ENCODE results near the gene GRIK2. TPM values are rescaled to one million over a fixed set of nuclear protein-coding genes. Genes with fewer than 3 reads are reported as not detected.

Gene GRIK2
- total RNA-seq, 1 donor from 2014 or later, result 2.5 TPM

DNA sequence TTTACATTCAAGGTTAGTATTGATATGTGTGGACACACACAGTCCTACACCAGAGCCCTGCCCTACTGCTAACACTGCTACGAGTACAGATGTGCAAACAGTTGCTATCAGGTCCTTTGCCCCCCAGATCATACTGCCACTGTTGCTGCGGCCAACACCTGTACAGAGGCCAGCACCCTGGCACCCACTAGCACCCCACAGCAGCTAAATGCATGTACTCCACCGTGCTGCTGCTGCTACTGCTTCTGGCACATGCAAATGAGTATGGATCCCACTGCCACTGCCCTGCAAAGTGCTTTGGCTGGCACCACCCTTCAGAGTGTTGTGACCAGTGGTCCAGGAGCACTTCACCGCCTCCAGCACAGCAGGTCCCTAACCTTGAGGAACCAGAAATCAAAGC, 621.9 kb downstream of the GRIK2 start:
- FAIRE-seq, result no peak

GRCh38 chr6:102022281-102022680, 628.8 kb downstream of the GRIK2 start:
- TF ChIP-seq, protein P1, sequence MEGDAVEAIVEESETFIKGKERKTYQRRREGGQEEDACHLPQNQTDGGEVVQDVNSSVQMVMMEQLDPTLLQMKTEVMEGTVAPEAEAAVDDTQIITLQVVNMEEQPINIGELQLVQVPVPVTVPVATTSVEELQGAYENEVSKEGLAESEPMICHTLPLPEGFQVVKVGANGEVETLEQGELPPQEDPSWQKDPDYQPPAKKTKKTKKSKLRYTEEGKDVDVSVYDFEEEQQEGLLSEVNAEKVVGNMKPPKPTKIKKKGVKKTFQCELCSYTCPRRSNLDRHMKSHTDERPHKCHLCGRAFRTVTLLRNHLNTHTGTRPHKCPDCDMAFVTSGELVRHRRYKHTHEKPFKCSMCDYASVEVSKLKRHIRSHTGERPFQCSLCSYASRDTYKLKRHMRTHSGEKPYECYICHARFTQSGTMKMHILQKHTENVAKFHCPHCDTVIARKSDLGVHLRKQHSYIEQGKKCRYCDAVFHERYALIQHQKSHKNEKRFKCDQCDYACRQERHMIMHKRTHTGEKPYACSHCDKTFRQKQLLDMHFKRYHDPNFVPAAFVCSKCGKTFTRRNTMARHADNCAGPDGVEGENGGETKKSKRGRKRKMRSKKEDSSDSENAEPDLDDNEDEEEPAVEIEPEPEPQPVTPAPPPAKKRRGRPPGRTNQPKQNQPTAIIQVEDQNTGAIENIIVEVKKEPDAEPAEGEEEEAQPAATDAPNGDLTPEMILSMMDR (IDR thresholded peaks at IDR 0.05; ENCODE audit: insufficient read depth, low read depth, low read length), result no peak
- TF ChIP-seq EZH2 (IDR thresholded peaks at IDR 0.05; ENCODE audit: insufficient read depth, low read length), result no peak
- no peak overlapping the region for H3K9ac ChIP-seq (ENCODE audit: low read length)
- H3K4me3 ChIP-seq (ENCODE audit: insufficient read depth, low read depth, low read length), result no peak overlapping the region
- H3K4me1 Mint-ChIP-seq (ENCODE audit: low read depth, unreplicated experiment), result no peaks in the 10 kb centered on the region
- no peaks in the 10 kb centered on the region for H3K4me1 ChIP-seq (ENCODE audit: insufficient read depth, low read length)
- no peaks in the 10 kb centered on the region for H3K36me3 ChIP-seq (ENCODE audit: insufficient read depth, low read length)
- H3K27ac ChIP-seq (ENCODE audit: low read depth, low read length), result no peak overlapping the region
- no peaks in the 10 kb centered on the region for H3K27me3 Mint-ChIP-seq (ENCODE audit: low read depth, unreplicated experiment)
- no peak overlapping the region for H2AFZ ChIP-seq (ENCODE audit: low read depth, low read length)
- no peaks in the 10 kb centered on the region for H4K20me1 ChIP-seq (ENCODE audit: insufficient read depth, low read length)
- no peak overlapping the region for H3K27ac Mint-ChIP-seq (ENCODE audit: unreplicated experiment)
- H3K36me3 Mint-ChIP-seq (ENCODE audit: low read depth, unreplicated experiment), result no peaks in the 10 kb centered on the region
- H3K79me2 ChIP-seq (ENCODE audit: insufficient read depth, low read length), result no peaks in the 10 kb centered on the region
- H3K4me3 Mint-ChIP-seq (ENCODE audit: unreplicated experiment), result no peak overlapping the region
- H3K9me3 ChIP-seq (ENCODE audit: insufficient read depth, low read depth, low read length), result peaks cover 1% of the 10 kb centered on the region
- no peak overlapping the region for H3K4me2 ChIP-seq (ENCODE audit: low read length)
- H3K27me3 ChIP-seq (ENCODE audit: insufficient read depth, low read length), result no peaks in the 10 kb centered on the region
- H3K9me3 Mint-ChIP-seq (ENCODE audit: unreplicated experiment), result no peaks in the 10 kb centered on the region
- DNase-seq (ENCODE audit: low read depth) (no peak), FAIRE-seq (no peak)

More for the DNA sequence above, 621.9 kb downstream of the GRIK2 start:
- Histone ChIP-seq H3K4me1 (ENCODE audit: insufficient read depth, low read length) (no peaks in the 10 kb centered on the region), H3K79me2 (ENCODE audit: insufficient read depth, low read length) (no peaks in the 10 kb centered on the region), H3K36me3 (ENCODE audit: insufficient read depth, low read length) (no peaks in the 10 kb centered on the region), H3K27me3 (ENCODE audit: insufficient read depth, low read length) (no peaks in the 10 kb centered on the region), H3K4me3 (ENCODE audit: insufficient read depth, low read depth, low read length) (no peak overlapping the region), H4K20me1 (ENCODE audit: insufficient read depth, low read length) (no peaks in the 10 kb centered on the region), H3K4me2 (ENCODE audit: low read length) (no peak overlapping the region), H3K27ac (ENCODE audit: low read depth, low read length) (no peak overlapping the region), H3K9ac (ENCODE audit: low read length) (no peak overlapping the region), H3K9me3 (ENCODE audit: insufficient read depth, low read depth, low read length) (peaks cover 7% of the 10 kb centered on the region), H2AFZ (ENCODE audit: low read depth, low read length) (no peak overlapping the region)
- DNase-seq (ENCODE audit: low read depth), result no peak
- H3K27ac Mint-ChIP-seq (ENCODE audit: unreplicated experiment), result no peak overlapping the region
- no peaks in the 10 kb centered on the region for H3K36me3 Mint-ChIP-seq (ENCODE audit: low read depth, unreplicated experiment)
- TF ChIP-seq EZH2 (IDR thresholded peaks at IDR 0.05; ENCODE audit: insufficient read depth, low read length), result no peak
- TF ChIP-seq, protein P1 (IDR thresholded peaks at IDR 0.05; ENCODE audit: insufficient read depth, low read depth, low read length), result no peak
- no peak overlapping the region for H3K4me3 Mint-ChIP-seq (ENCODE audit: unreplicated experiment)
- H3K27me3 Mint-ChIP-seq (ENCODE audit: low read depth, unreplicated experiment), result no peaks in the 10 kb centered on the region
- peaks cover 2% of the 10 kb centered on the region for H3K9me3 Mint-ChIP-seq (ENCODE audit: unreplicated experiment)
- H3K4me1 Mint-ChIP-seq (ENCODE audit: low read depth, unreplicated experiment), result no peaks in the 10 kb centered on the region

DNA sequence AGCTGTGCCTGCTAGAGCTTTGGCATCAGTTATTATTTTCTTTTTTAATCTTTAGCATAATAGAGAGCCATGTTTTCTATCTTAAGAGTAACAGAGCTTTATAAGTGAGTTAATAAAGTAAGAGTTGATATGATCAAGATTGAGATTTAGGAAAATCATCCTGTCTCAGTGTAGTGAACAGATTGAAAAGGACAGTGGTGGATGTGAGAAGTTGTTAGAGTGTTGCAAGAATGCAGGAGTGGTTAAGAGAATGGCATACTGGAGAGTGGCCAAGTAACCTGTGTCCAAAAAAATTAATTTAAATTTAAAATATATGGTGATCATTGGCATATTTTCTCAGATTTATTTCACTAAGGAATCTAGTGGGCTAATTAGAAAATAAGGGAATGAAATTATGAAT, 629.3 kb downstream of the GRIK2 start:
- Mint-ChIP-seq H3K4me3 (ENCODE audit: unreplicated experiment) (no peak overlapping the region), H3K4me1 (ENCODE audit: low read depth, unreplicated experiment) (no peaks in the 10 kb centered on the region), H3K36me3 (ENCODE audit: low read depth, unreplicated experiment) (no peaks in the 10 kb centered on the region), H3K27ac (ENCODE audit: unreplicated experiment) (no peak overlapping the region), H3K9me3 (ENCODE audit: unreplicated experiment) (no peaks in the 10 kb centered on the region), H3K27me3 (ENCODE audit: low read depth, unreplicated experiment) (no peaks in the 10 kb centered on the region)
- Histone ChIP-seq H3K4me3 (ENCODE audit: insufficient read depth, low read depth, low read length) (no peak overlapping the region), H3K9me3 (ENCODE audit: insufficient read depth, low read depth, low read length) (no peaks in the 10 kb centered on the region), H3K9ac (ENCODE audit: low read length) (no peak overlapping the region), H3K36me3 (ENCODE audit: insufficient read depth, low read length) (no peaks in the 10 kb centered on the region), H4K20me1 (ENCODE audit: insufficient read depth, low read length) (no peaks in the 10 kb centered on the region), H2AFZ (ENCODE audit: low read depth, low read length) (no peak overlapping the region), H3K79me2 (ENCODE audit: insufficient read depth, low read length) (no peaks in the 10 kb centered on the region), H3K27ac (ENCODE audit: low read depth, low read length) (no peak overlapping the region), H3K27me3 (ENCODE audit: insufficient read depth, low read length) (no peaks in the 10 kb centered on the region), H3K4me2 (ENCODE audit: low read length) (no peak overlapping the region), H3K4me1 (ENCODE audit: insufficient read depth, low read length) (no peaks in the 10 kb centered on the region)
- FAIRE-seq (no peak), DNase-seq (ENCODE audit: low read depth) (no peak)
- TF ChIP-seq EZH2 (IDR thresholded peaks at IDR 0.05; ENCODE audit: insufficient read depth, low read length), result no peak
- TF ChIP-seq, protein P1 (IDR thresholded peaks at IDR 0.05; ENCODE audit: insufficient read depth, low read depth, low read length), result no peak
